Osteocyte (in vitro differentiated cells): ENCODE data around the gene PIP4K2A. TPM values are rescaled to one million over a fixed set of nuclear protein-coding genes. Genes with fewer than 3 reads are reported as not detected.

Experiments used
- DNase-seq: peaks from one replicate; pipeline ENCODE4 v3.0.0; 2021; ENCODE audit warnings: mixed read lengths; ENCODE audit not compliant: unreplicated experiment; ENCODE audit errors: extremely low spot score
- H3K27ac Mint-ChIP-seq: one replicate; pipeline ENCODE4 v1.8.0; 2021; ENCODE audit warnings: mild to moderate bottlenecking, mixed read lengths; ENCODE audit not compliant: unreplicated experiment
- H3K27me3 Mint-ChIP-seq: one replicate; pipeline ENCODE4 v1.8.0; 2021; ENCODE audit warnings: mixed read lengths; ENCODE audit not compliant: unreplicated experiment
- H3K36me3 Mint-ChIP-seq: one replicate; pipeline ENCODE4 v1.8.0; 2021; ENCODE audit warnings: mixed read lengths; ENCODE audit not compliant: unreplicated experiment
- H3K4me1 Mint-ChIP-seq: one replicate; pipeline ENCODE4 v1.8.0; 2021; ENCODE audit warnings: mixed read lengths; ENCODE audit not compliant: unreplicated experiment
- H3K4me3 Mint-ChIP-seq: one replicate; pipeline ENCODE4 v1.8.0; 2021; ENCODE audit warnings: mild to moderate bottlenecking, moderate library complexity, mixed read lengths; ENCODE audit not compliant: unreplicated experiment
- H3K9me3 Mint-ChIP-seq: one replicate; pipeline ENCODE4 v1.8.0; 2021; ENCODE audit warnings: mixed read lengths; ENCODE audit not compliant: unreplicated experiment
- CTCF ChIP-seq: fragments of 200-600 bp; sonication (generic); IDR thresholded peaks from 2 replicates; pipeline ENCODE4 v1.5.0; 2021; ENCODE audit warnings: antibody characterized with exemption, mild to moderate bottlenecking, moderate library complexity
- total RNA-seq: library from RNA; stranded (reverse); gene quantifications from 2 replicates; pipeline ENCODE4 v1.2.1, GENCODE V29; 2021

Gene PIP4K2A
- total RNA-seq, 1 donor from 2014 or later = 41.1 TPM

GRCh38 chr10:22644222-22644621 is 70.2 kb downstream of the PIP4K2A start:
- Mint-ChIP-seq H3K36me3 (peaks cover 4% of the 10 kb centered on the region), H3K9me3 (no peaks in the 10 kb centered on the region), H3K27me3 (no peaks in the 10 kb centered on the region), H3K4me1 (peaks cover 36% of the 10 kb centered on the region), H3K4me3 (no peak overlapping the region), H3K27ac (no peak overlapping the region)
- DNase-seq = no peak
- TF ChIP-seq CTCF = no peak

GRCh38 chr10:22643775-22644174 is 70.6 kb downstream of the PIP4K2A start:
- H3K27ac Mint-ChIP-seq = no peak overlapping the region
- no peak for TF ChIP-seq CTCF
- H3K4me3 Mint-ChIP-seq = no peak overlapping the region
- H3K27me3 Mint-ChIP-seq = no peaks in the 10 kb centered on the region
- DNase-seq = no peak
- H3K4me1 Mint-ChIP-seq = peaks cover 34% of the 10 kb centered on the region
- H3K9me3 Mint-ChIP-seq = no peaks in the 10 kb centered on the region
- H3K36me3 Mint-ChIP-seq = peaks cover 4% of the 10 kb centered on the region

GRCh38 chr10:22643116-22643515 is 71.3 kb downstream of the PIP4K2A start:
- TF ChIP-seq CTCF = no peak
- peaks cover 29% of the 10 kb centered on the region for H3K4me1 Mint-ChIP-seq
- H3K4me3 Mint-ChIP-seq = no peak overlapping the region
- no peak for DNase-seq
- no peaks in the 10 kb centered on the region for H3K27me3 Mint-ChIP-seq
- no peak overlapping the region for H3K27ac Mint-ChIP-seq
- no peaks in the 10 kb centered on the region for H3K9me3 Mint-ChIP-seq
- H3K36me3 Mint-ChIP-seq = peaks cover 4% of the 10 kb centered on the region

- H3K36me3 Mint-ChIP-seq = peaks cover 4% of the 10 kb centered on the region
- TF ChIP-seq CTCF = no peak
- peaks cover 15% of the 10 kb centered on the region for H3K4me1 Mint-ChIP-seq
- H3K27ac Mint-ChIP-seq = no peak overlapping the region
- H3K27me3 Mint-ChIP-seq = no peaks in the 10 kb centered on the region
- no peak for DNase-seq
- no peak overlapping the region for H3K4me3 Mint-ChIP-seq
- no peaks in the 10 kb centered on the region for H3K9me3 Mint-ChIP-seq
These were observed 72.6 kb downstream of the PIP4K2A start for GRCh38 chr10:22641743-22642142.

- Mint-ChIP-seq H3K4me1 (peaks cover 10% of the 10 kb centered on the region), H3K27me3 (no peaks in the 10 kb centered on the region), H3K4me3 (no peak overlapping the region), H3K9me3 (no peaks in the 10 kb centered on the region), H3K27ac (no peak overlapping the region), H3K36me3 (peaks cover 4% of the 10 kb centered on the region)
- TF ChIP-seq CTCF = no peak
- no peak for DNase-seq
These were observed 74.0 kb downstream of the PIP4K2A start for GRCh38 chr10:22640359-22640758.
